NCI-H2107 (cell line): Measurements from ENCODE around the gene NR3C2.

ENCODE experiments used
- DNase-seq: peaks from one replicate; lab custom pipeline; 2025; lab: John Stamatoyannopoulos, UW

The NR3C2 gene

DNA sequence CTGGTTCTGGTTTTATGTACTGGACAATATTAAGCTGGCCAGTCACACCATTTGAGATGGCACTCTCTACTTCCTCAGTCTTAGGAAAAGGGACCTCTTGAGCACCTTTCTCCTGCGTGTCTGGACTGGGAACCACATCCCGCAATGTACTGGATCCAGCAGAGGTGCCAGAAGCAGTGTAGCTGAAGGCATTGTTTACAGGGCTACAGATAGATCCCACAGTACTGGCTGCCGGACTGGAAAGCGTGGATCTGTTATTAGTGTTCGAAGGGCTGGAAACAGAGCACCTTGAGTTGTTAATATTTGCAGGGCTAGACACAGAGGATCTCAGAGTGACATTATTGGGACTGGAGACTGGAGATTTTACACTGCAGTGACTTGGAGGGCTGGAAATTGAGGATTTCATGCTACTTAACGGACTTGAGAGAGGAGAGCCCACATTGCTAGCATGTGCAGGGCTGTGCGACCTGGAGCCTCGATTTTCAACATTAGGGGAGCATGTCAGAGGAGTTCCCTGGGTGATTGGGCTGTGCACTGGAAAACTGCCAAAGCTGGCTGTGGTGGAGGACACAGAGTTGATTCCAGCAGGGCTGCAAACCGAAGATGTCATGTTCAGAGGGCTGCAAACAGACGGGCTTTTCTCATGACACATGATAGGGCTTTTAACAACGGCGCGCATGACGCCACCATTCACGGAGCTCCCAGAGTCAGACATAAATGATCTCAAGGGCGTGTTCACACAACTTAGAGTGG is 6.4 kb downstream of the NR3C2 start:
- no peak for DNase-seq

DNA sequence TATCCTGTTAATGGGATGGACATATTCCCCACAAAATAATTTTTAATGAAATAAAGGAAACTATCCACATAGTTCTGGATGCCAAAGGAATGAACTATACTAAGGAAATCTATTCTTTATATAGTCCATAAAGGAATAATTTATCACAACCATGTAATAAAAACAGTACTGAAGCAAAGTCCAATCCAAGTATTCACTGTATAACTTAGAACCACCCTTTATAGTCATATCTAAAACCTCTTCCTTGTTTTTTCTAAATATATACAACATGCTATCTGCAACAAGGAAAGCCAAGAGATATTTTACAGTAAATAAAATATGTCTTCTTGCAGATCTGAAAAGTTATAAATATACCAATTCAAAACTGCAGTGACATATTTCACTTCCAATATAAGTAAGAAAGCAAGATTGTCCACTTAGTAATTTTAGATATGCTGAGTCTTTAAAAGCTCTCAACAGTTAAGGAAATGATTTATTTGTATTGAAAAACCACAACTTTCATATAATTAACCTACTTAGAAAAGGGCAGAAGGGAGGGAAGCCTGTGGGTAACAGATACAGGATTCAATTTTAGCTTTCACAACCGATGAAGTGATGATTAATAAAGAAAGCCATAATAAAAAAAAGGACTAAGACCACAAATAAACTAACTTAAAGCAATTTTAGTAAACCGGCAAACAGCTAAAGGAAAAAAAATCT is 8.0 kb downstream of the NR3C2 start:
- no peak for DNase-seq

DNA sequence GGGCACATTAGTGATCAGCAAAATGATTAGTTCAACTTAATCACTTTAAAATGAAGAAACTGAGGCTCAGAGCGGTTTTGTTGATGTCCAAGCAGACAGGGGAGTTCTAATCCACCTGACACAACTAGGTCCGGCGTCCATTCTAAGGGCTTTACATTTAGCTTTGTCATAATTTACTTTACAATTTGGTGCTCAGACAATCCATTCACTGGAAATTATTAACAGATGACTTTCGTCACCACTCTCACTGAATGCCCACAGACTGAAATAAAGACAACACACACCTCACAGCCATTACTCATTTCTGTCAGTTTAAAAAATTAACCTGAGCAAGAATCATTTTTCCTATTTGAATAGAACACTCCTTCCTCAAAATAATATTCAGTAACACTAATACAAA is 10.8 kb downstream of the NR3C2 start:
- no peak for DNase-seq

DNA sequence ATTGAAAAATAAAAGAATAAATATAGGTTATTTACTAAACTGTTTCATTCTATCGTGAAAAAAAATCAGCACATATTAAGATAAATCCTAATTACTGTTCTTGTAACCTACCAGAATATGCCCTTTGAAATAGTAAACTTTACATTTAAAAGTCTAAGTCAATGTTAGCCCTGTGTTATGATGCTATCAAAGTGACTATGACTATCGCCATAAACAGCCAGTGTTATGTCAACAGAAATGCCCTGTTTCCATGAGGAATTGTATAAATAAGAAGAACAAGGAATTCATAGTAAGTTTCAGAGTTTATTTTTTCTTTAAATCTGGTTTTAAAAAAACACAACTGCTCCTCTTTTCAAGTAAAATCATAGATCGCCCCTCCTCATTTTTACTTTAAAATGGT is 11.4 kb downstream of the NR3C2 start:
- DNase-seq = no peak

DNA sequence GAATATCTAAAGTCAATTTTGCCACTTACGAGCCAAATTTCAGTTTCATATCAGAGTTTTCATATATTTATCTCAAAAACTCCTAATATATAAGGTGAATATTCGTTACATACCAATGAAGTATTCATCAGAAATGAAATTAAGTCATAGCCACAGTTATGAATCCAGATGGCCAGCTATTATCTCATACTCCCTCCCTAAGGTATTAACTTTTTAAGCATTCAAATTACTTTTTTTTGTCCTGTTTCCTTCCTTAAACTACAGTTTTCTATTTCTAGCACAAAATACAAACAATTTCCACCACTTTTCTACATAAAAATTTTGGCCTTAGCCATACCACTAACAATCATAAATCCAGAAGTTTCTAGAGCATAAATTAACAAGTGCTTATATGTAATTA is 13.0 kb downstream of the NR3C2 start:
- no peak for DNase-seq

DNA sequence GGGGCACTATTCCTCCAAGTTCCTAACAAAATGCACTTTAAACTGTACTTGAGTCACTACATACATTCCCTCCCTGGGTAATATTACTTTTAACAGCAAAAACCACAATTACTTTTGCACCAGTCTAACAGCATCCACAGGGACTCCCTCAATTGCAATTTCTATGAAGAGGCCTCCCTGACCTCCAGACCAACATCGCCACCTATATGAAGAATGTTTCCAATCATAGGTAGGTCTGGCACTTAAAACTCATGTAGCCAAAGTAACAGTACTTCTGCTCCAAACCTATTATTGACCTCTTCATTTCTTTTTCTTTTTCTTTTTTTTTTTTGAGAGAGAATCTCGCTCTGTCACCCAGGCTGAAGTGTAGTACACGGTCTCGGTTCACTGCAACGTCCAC is 15.6 kb downstream of the NR3C2 start:
- no peak for DNase-seq

DNA sequence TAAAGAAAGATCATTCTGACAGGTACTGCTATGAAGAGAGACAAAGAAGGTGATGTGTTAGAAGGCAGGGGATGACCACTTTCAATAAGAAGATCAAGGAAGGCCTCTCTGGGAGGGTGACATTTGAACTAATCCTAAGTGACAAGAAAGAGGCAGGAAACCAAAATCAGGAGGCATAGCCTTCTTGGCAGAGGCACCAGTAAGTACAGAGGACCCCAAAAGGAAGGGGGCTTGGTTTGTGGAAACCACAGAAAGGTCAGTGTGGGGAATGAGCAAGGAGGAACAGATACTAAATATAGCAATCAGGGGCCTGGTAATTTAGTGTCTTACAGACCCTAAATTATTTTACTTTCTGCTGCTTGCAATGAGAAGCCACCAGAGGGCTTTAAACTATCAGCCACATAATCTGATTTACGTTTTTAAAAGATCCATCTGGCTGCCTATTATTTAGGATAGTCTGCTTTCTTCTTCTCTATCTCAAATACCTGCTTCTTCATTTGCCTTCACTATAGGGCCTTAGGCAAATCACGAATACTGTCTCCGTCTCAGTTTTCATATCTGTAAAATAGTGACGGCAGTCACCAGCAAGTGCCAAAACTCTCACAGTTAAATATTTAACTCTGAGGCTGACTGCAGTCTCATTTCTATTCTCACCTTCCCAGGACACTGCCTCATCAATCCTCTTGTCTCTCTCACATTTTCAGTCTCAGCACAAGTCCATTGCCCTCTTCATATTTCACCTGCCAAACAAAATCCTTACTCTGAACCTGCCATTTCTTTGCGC is 16.7 kb downstream of the NR3C2 start:
- no peak for DNase-seq

DNA sequence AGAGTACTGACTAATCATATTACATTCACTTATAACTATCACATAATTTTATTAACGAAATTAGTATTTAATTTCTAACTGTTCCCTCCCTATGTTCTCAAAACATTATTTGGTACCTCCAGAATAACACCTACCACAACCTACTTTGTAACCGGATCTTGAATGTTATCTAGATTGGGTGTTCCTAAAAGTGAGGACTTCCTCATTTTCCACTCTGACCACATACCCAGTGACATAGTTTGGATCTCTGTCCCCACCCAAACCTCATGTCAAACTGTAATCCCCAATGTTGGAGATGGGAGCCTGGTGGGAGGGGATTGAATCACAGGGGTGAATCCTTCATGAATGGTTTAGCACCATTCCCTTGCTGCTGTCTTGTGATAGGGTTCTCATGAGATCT is 21.8 kb downstream of the NR3C2 start:
- no peak for DNase-seq

DNA sequence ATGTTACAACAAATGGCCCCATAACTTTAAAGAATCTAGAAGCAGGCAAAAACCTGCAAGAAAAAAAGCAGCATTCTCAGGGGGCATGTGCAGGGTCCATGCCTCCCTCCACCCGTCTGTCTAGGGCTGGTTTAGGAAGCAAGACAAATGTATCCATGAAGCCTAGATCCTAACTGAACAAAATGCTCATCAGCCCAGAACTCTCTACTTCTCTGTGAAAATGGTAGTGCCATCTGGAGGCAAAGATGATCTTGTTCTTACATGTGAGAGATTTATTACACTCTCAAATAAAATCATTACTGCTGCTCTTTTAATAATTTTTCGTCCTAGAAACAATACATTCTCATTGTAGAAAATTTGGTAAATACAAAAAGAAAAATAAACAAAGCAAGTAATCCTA is 26.7 kb downstream of the NR3C2 start:
- no peak for DNase-seq

DNA sequence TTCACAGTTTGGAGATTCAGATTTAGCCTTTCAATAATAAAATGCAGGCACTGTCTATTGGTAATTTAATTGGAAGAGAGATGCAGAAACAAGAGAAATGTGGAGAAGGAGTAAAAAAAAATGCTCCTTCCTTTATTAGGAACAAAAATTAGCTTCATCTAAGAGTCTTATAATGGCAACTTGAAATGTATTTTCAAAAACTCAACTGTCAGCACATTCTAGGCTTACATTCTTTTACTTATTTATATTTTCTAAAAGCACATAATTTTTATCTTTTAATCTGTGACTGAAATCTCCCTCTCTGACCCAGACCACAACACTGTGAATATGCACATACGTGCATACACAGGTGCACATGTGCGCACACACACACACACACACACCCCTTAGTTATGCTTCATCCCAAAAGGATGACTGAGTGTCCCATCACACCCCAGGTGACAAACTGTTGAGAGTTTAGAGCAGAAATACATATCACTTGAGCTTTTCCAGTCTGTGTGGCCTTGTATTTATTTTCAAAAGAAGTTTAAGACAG is 29.7 kb downstream of the NR3C2 start:
- DNase-seq = no peak

DNA sequence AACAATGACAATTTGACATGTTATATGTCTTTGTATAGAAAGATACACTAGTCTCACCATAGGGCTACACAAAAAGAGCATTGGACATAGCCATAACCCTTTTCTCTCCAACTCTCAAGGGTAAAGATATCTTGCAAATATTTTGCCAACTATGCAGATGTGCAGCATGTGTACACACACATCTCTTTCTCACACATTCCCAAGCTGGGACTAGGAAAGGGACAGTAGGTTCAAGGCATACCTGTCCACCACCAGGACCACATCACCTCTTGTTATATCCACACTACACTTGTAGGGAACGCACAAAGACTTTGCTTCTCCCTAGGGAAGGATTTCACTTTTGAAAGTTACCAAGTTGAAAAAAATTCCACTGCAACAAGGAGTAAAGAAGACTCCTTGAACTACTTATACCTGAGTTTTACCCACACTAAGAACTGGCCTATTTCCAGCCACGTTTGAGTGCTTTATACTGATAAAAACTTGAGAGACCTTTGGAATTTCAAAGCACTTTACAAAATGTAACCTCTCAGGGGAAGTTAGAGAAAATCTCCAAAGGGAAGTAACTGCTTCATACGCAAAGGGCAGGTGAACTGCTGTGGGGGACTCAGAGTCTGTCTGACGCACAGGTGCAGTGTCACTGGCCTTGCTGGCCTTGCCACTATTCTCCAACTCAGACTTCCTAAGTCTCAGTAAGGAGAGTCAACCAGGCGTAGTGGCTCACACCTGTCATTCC is 36.9 kb downstream of the NR3C2 start:
- DNase-seq = no peak

DNA sequence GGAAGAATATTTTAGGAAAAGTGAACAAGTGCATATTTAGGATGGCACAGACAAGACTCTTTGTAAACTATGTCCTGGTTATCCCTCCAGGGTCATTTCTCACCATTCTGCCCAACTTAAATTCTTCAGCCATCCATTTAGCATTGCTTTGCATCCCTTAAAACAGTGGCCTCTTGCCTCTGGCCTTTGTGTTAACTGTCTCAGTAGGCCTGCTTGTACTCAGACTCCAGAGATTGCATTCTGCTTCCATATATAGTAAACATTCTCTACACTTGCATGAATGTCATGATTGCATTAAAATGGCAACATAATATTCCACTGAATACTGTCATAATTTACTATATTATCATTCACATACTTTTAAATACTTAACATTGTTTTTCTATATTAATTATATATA is 43.2 kb downstream of the NR3C2 start:
- DNase-seq = no peak

DNA sequence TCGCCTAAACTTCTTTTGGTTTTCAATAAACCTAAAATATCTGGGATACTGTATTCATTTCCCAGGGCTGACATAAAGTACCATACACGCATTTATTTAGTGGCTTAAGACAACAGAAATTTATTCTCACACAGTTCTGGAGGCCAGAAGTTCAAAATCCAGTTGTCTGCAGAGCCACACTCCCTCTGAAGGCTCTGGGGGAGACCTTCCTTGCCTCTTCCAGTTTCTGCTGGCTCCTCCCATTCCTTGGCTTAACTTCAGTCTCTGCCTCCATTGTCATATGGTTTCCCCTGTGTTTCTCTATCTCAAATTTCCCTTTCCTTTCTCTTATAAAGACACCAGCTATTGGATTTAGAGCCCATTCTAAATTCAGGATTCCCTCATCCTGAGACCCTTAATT is 44.4 kb downstream of the NR3C2 start:
- no peak for DNase-seq

DNA sequence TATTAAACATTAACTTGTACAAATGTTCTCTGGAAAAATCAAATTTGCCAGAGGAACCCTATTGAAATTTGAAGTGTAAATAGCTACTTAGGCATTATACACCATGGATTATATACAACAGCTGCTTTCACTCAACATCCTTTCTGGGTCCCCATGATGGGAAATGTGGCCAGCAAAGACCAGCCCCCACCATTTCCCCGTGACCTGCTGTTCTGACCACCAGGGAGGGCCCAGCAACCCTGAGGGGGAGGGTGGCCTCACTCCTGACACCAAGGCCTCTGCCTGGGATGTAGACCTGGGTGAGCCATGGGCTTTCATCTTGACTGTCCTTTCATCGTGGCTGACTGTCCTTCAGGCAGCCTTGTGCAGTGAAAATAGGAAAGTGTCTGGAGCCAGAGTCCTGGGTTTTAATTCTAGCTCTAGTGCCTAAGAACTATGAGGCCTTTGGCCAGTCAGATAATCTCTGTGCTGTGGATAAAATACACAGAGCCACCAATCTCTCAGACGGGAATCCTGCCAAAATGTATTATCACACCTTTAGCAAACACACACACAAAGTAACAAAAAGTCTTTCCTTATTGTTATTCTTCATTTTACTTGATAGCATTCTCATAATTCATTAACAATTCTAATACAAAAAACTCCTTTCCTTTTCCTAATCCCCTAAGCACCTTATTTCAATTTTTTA is 45.1 kb downstream of the NR3C2 start:
- DNase-seq = no peak

DNA sequence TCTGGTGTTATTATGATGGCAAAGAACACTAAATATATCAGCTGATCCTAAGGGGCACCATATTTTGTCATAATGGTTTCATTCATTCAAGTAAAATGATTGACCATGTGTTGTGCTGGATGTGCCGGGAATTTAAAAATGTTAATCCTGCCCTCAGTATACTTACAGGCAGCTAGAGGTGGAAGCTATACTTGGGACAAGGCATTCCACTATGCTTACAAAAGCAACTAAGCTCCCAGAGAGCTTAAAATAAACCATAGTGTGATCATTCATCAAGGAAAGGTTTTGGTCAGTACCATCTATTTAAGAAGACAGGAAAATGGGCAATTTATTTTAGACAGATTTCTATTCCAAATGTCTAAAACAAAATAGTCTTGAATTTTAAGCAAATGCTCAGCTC is 46.4 kb downstream of the NR3C2 start:
- DNase-seq = no peak

DNA sequence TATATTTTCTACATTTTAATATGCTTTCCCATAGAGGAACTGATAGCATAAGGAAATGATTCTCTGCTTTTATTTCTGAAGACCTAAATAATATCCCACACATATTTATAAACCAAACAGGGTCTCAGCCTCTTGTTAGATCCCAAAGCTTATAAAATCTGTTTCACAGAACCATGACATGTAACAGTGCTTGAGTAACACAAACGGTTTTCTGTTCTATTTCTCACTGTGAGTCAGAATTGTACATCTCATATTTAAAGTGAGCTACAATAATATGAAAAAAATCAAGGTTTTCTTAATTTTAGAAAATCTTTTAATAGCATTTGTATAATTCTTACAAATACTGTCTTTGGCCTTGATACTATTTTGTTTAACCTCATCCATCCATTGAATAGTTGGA is 51.2 kb downstream of the NR3C2 start:
- no peak for DNase-seq

DNA sequence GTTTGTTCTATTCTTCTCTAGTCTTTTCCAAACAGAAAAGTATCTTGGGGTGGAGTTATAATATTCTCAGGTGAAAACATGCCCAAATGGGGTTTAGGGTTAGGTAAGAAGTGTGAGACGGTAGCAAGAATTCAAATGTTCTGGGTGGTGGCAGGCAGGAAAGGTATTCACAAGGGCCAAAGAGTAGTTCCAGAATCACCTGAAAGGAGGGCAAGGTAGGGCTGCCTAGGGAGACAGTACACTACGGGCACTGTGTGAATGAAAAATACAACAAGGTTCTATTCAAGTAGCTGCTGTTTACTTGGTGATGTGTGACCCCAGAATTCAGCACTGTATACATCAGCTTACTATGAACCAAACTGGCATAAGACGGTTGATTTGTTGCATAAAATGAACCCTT is 51.9 kb downstream of the NR3C2 start:
- no peak for DNase-seq

DNA sequence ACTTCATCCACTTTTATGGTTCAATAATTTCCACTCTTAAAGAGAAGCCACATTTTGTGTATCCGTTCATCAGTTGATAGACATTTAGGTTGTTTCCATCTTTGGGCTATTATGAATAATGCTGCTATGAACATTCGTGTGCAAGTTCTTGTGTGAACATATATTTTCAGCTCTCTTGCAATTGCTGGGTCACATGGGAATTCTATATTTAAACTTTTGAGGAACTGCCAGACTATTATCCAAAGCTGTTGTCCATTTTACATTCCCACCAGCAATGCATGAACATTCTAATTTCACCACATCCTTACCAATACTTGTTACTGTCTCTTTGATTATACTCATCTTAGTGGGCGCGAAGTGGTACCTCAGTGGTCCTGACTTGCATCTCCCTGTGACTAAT is 61.9 kb downstream of the NR3C2 start:
- no peak for DNase-seq

DNA sequence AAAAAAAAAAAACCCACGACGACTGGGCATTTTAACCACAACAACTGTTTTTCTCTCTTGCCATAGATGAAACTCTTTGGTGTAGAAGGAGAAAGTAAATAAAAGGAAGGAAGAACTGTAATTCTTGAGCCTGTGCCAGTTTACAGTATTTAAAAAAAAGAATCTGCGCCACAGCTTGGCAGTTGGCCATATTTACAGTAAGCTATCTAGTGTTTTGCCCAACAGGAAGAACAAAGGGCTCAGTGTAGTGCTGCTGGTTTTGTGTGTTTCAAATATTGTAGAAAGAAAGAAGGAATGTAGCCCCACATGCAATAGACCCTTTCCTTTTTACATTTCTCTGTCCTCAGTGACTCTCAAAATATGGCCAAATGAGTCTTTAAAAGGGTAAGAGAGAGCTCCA is 66.1 kb downstream of the NR3C2 start:
- DNase-seq = no peak

DNA sequence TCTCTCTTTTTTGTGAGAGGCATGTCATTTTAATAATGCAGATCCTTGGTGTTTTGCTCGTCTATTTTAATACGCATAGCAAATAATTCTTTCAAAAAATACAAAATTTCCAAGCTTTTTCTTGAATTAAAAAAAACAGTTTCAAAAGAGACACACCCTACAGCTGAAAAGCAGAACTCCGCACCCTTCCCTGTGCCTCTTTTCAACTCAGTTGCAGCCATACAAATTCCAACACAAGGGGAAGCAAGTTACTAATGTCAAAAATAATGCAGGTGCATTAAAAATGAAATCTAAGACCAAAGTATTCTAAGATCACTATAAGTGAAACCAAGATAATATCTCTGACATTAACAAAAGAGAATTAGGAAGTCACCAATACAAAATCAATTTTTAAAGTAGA is 66.6 kb downstream of the NR3C2 start:
- DNase-seq = no peak

DNA sequence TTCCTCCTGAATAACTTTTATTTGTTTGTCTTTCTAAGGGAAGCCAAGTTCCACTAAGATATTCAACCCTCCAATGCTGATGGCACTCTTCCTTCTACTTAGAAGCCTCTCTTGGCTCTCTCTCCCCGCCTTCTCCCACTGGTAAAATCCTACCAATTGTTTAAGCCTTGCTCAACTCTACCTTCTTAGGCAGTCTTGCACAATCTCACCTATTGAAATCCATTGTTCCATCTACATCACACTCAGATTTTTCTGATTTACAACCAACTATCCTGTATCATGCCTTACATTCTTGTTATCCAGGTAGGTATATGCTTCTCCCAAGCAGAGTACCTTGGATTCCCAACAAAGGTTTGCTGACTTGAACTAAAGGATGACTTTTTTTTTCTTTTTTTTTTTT is 69.1 kb downstream of the NR3C2 start:
- no peak for DNase-seq

DNA sequence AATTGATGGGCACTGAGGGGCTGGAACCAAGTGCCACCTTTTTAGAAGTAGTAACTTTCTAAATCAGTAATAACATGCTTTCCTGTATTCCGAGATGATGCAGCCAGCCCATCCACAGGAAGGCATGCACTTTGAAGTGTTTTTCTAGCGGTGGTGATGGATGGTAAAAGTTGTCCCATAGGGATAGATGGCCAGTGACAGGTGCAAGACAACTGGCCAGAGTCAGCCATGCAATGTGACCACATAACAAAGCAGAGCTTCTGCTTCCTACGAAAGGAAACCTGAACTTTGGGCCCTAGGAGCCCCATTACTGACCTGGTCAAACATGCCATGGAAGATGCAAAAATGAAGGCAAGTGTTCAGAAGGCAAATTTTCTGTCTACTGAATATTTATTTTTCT is 72.3 kb downstream of the NR3C2 start:
- no peak for DNase-seq
